HG02885 (cell line): ENCODE data around the gene B4GALNT3.
A peak's percentile ranks its signal among the peaks of the same experiment; 100 is the strongest.

Experiments
- ATAC-seq: cut with Tn5 transposase; IDR thresholded peaks from one replicate; pipeline ENCODE4 v1.9.1; 2021; ENCODE audit warnings: mild to moderate bottlenecking; ENCODE audit not compliant: unreplicated experiment, poor library complexity

Gene B4GALNT3

DNA sequence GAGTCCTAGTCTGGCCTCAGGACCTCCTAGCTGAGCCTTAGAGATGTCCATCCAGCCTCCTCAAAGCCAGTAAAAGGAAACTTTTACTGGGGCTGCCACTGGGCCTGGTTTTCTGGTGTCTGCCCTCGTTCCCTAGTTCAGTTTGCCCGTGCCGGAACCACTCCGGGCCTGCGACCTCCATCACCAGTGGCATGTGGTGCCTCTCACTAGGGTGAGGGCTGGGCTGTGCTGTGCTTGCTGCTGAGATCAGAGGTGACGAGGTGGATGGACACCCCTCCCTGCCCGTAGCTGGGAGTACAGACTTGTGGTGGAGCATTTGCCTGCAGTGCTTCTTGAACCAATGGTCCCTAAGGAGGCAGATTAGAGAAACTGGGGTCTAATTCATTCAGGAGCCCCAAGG is 75.7 kb downstream of the B4GALNT3 start:
- ATAC-seq = no peak

DNA sequence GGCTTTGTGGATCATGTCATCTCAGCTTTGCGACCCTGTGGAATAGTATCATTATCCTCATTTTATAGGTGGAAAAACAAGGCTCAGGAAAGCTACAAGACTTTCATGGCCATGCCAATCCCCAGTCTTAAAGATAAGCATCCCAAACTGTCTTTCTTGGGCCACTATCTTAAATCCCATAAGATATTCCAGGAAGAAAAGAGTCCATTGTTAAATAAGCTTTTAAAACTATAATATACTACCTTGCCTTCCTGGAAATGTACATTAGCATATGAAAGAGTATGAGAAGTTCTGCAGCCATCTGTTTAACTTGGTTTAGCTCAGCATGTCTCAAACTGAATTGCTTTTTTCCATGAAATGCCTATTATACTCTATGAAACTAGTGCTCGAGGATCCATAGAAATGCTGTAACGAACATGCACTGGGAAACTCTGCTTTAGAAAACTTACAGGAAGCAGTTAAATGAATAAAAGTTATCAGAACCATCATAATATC is 77.1 kb downstream of the B4GALNT3 start:
- ATAC-seq = no peak

DNA sequence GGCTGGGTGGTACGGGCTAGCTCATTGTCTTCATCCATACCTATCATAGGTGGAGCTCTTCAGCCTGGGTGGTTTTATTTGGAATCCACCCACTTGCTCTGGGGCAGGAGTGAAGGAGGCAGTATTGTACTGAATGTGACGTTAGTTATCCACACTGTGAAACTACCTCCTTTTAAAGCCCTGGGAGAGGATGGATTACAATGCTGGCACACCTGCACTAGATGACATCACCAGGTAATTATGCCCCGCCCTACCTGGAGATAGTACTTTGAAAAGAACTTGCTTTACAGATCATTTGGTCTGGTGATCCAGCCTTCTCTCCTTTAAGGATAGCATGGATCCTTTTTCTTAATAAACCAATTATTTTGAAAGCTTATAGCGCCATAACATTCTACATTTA is 78.0 kb downstream of the B4GALNT3 start:
- ATAC-seq = no peak

DNA sequence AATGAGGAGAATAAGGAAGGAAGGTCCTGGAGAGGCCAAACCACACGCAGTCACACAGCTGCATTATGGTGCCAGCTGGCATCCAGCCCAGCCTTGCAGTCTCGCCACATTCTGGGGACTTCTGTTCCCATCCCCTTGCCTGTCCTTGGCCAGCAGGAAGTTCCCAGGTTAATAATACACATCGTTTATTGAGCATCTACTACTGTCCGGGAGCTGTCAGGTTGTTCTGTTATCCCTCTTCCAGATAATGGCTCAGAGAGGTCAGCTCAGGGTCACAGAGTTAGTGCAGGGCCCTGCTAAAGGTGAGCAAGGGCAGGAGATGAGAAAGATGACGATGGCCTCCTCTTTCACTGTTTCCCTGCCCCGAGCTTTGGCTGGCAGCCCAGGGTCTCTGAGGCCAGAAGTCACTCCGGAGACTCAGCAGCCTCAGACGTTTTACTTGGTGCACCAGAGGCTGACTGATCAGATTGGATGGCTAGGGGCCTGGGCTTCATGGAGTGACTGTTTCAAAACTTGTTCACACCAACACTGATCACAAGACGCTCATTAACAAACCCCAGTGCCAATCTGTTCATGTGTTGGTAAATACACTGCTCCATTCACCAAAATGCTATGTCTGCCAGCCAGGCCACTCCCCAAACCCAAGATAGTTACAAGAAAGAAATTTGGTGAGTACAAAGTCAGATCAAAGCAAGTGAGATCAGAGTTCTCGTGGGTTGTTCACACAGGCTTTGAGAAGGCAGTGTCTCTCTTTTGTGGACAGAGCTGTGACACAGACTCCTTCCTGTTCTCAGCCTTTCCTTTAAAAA is 79.2 kb downstream of the B4GALNT3 start:
- no peak for ATAC-seq

DNA sequence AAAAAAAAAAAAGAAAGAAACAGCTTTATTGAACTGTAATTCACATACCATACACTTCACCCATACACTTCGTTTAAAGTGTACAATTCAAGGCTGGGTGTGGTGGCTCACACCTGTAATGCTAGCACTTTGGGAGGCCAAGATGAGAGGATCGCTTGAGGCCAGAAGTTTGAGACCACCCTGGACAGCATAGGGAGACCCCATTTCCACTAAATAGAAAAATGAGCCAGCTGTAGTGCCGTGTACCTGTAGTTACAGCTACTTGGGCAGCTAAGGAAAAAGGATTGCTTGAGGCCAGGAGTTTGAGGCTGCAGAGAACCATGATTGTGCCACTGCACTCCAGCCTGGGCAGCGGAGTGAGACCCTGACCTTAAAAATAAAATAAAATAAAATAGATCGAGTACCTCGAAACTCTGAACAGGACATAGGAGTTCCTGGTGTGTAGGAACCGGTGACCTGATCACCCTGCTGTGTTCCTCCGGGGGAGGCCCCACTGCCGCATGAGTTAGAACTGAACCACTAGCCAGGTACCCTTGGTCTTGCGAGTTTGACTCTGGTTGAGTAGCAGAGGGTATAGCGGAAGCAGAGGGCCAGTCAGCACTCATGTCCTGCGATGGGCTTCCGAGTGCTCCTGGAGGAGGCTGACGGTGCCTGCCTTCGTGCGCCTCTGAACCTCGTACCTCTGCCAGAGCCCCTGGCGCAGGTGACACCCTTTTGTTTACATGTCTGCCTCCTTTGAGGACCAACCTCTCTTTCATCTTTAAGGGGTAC is 80.0 kb downstream of the B4GALNT3 start:
- ATAC-seq = no peak

DNA sequence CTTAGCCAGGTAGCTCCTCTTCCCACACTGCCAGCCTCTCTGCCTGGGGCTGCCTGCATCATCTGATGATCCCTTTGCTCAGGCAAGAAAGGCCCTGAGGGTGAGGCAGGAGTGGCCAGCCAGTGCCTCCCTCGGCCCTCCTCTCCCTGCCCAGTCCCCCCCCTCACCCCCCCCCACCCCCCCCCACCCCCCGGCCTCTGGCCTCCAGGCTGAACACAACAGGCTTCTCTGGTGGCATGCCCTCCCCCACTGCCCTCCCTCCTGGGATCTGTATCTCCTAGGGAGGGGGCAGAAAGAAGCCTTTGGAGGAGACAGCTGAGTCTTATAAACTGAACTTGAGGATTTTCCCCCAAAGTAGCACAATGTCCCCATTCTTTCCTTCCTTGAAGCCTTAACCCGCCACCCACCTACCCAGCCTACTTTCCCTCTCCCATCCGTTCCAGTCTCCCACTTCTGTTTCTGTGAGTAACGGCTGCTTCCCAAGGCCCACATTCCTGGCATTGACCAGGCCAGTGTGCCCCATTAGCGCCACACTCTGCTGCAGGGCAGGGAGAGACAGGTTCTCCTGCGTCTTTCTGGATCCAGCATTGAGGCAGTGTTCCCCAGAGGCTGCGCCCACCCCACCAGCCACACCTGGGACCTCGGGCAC is 82.1 kb downstream of the B4GALNT3 start:
- no peak for ATAC-seq

DNA sequence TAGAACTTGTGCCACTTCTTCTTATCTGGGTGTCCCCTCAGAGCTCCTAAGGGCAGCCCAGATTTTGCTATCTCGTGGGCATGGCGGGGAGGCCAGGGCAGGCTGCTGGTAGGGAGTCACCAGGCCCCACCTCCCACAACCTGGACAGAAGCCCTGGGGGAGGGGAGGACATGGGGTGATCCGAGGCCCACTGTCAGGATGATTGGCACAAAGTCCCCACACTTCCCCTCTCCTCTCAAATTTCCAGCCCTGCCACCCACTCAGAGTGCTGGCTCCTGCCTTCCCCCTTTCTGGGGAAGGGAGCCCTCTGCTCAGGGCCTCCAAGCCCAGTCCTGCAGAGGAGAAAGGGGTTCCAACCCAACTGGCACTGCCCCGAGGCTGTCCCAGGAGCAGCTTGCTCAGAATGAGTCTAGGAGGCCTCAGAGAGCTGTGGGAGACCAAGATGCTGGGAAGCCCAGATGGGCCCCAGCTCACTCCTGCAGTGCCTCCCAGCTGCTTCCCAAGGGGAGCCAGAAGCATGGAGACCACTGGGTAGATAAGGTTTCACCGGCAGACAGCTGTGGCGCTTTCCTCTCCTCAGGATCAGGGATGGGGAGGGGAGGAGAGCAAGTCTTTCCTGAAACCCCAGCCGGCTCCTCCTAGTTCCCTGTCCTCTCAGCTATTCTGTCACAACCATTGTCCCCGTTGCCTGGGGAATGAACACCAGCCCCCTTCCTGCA is 82.8 kb downstream of the B4GALNT3 start:
- no peak for ATAC-seq

DNA sequence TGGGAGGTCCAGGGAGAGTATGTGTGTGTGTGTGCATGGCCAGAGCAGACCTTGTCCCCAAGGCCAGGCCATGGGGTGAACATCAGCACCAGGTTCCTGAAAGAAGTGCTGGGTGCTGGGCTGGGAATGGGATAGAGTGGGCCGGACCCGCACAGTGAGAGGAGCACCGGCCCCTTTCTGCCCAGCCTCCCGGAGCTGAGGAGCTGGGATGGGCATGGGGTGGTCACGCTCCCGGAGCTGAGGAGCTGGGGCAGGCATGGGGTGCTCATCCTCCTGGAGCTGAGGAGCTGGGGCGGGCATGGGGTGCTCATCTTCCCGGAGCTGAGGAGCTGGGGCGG is 83.3 kb downstream of the B4GALNT3 start:
- ATAC-seq = no peak

DNA sequence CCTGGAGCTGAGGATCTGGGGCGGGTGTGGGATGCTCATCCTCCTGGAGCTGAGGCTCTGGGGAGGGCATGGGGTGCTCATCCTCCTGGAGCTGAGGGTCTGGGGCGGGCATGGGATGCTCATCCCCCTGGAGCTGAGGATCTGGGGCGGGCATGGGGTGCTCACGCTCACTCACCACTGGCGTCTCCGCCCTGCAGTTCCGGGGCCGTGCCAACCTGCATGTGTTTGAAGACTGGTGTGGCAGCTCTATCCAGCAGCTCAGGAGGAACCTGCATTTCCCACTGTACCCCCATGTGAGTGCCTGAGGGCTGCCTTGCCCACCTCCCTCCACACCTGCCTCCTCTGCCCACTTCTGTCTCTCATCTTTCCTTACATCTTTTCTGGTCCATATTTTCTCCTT is 84.4 kb downstream of the B4GALNT3 start:
- no peak for ATAC-seq

DNA sequence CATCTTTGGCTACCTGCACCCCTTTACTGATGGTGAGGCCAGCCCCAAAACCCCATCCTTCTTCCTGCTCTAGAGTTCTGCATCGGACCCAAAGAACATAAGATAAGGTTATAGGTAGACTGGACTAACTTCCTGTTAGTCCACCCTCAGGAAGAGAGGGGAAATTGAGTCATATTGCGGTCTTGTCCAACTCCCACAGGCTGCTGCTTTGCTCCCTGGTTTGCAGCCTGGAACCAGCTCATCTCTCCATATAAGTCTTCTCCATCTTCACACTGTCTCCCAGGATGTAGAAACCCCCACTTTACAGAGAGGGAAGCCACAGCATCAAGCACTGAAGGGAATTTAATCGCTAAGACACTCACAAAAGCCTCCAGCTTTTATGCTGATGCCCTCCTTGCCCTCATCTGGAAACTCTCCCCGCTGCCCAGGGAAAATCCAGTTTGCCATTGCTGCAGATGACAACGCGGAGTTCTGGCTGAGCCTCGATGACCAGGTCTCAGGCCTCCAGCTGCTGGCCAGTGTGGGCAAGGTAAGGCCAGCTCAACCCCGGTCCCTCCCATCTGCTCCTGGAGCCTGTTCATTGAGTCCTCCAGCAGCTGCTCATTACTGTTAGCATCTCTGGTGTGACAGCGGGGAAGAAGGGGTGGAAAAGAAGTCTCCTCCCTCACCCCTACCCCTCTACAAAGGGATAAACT is 85.3 kb downstream of the B4GALNT3 start:
- no peak for ATAC-seq

DNA sequence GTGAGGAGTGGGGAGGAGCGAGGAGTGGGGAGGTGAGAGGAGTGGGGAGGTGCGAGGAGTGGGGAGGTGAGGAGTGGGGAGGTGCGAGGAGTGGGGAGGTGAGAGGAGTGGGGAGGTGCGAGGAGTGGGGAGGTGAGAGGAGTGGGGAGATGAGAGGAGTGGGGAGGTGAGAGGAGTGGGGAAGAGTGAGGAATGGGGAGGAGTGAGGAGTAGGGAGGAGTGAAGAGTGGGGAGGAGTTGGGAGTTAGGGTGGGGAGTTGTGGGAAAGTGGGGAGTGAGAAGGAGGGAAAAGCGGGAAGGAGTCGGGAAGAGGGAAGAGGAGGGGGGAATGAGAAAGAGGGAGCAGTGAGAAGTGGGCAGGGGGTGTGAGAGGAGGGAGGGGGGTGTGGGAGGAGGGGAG is 86.1 kb downstream of the B4GALNT3 start:
- ATAC-seq = no peak

DNA sequence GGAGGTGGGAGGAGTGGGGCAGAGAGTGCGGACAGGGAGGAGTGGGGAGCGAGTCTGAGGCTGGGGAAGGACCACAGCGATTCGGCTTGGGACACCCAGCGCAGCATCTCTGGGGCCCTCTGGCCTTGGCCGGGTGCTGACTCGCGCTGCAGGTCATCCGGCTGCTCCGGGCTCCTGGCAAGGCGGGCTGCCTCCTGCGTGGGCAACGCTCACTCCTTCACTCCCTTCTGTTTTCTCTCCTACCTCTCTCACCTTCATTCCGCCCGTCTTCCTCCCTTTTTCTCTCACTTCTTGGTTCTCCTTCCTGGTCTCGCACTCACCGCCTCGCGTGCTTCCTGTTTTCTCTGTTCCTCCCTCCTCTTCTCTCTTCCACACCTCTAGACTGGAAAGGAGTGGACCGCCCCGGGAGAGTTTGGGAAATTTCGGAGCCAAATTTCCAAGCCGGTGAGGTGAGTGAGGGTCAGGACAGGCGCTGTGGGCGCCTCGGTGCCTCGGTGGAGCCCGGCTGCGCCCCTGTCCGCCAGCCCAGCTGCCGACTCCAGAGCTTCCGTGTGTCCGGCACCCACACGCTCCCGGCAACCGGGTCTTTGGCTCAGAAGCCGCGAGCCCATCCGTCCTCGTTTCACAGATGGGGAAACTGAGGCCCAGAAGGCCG is 86.7 kb downstream of the B4GALNT3 start:
- ATAC-seq = no peak

DNA sequence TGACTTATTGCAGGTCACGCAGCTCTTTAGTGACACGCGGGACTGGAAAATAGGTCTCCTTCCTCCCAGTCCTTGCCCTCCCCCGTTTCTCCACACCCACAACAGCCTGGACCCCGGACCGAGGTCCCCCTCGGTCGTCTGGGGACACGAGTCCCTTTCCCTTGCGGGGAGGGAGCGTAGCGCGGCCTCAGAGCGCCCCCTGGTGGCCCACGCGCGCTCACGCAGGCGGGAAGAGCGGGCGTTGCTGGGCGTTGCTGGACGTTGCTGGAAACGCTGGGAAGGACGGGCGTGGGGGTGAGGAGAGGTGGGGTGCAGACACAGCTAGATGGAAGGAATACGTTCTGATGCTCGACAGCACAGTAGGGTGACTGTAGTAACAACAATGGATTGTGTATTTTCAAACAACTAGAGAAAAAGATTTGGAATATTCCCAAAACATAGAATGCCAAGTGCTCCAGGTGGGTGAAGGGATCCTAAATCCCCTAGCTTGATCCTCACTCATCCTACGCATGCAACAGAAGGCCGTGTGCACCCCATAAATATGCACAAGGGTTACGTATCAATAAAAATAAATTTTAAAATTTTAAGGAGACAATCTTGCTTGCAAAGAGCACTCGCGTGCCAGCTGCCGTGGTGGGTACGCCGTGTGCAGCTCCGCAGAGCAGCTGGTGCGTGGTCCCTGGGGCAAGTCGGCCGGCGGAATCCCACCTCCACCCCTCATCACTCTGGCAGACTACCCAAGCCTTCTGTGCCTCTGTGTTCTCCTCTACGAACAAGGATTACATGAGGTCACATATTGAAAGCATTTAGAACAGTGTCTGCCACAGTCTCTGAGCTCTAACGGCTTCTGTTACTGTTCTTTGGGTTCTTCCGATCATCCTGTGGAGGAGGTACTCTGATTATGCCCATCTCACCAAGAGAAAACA is 87.4 kb downstream of the B4GALNT3 start:
- ATAC-seq = peak; percentile 59

DNA sequence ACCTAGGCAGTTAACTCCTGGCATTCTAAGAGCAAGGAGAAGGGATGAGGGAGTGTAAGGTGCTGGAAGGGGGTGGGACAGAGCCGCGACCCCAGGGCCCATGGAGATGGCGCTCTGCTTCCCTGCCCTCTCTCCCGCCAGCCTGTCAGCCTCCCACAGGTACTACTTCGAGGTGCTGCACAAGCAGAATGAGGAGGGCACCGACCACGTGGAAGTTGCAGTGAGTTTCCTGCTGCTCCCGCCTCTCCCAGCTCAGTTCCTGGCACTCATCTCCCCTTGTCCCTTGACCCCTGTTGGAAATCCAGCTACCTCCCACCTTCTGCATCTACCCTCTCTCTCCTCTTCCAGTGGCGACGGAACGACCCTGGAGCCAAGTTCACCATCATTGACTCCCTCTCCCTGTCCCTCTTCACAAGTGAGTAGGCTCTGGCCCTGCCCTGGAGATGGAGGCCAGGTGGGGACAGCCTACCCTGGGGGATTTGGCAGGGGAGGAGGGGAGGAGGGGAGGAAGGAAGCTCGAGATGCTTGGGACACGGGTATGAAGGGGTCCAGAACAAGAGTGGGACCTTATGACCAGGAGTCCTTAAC is 88.2 kb downstream of the B4GALNT3 start:
- no peak for ATAC-seq

DNA sequence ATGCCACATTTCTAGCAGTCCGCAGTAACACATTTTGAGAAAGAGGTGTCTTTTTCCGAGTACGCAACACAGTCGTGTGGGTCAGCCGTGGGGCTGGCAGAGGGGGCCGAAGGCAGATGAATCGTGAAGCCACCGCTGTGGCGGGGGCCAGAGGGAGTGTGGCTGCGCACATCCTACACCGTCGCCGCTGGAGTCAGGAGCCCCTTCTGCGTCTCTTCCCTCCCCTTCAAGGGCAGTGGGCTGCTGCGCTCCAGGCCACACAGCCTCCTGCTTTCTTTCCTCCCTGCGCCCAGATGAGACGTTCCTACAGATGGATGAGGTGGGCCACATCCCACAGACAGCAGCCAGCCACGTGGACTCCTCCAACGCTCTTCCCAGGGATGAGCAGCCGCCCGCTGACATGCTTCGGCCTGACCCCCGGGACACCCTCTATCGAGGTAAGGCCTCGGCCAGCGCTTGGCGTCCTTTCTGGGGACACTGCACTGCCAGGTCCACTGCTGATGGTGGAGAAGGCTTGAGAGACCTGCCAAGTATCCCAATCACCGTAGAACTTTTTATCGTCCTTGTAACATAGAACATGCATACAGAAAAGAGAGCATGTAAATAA is 89.8 kb downstream of the B4GALNT3 start:
- ATAC-seq = no peak

DNA sequence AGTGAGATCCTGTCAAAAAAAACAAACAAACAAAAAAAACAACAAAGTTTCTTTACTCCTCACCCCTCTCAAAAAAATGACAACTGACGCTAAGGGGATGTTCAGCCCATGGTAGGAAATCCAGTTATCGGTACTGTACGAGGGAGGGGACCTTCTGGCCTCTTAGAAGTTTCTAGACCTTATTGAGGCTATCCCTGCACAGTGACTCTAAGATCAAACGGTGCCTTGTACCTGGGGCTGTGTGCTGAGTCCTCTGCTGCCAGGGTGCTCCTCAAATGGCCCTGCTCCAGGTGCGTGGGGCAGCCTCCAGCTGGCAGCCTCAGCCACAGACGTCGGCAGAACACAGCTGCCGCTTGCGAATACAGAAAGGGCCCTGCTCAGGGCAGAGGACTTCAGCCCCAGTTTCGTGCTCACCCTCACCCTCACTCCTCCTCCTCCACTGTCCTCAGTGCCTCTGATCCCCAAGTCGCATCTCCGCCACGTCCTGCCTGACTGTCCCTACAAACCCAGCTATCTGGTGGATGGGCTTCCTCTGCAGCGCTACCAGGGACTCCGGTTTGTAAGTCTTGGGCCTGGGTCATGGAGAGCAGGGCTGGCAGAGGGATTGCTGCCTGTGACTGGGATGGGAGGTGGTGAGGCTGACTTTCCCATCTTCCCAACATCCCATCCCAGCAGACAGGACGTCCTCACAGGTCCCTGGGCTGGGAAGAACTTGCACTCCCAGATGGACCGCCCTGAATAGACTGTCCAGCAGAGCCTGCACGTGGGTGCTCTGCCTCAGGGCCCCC is 90.9 kb downstream of the B4GALNT3 start:
- no peak for ATAC-seq

DNA sequence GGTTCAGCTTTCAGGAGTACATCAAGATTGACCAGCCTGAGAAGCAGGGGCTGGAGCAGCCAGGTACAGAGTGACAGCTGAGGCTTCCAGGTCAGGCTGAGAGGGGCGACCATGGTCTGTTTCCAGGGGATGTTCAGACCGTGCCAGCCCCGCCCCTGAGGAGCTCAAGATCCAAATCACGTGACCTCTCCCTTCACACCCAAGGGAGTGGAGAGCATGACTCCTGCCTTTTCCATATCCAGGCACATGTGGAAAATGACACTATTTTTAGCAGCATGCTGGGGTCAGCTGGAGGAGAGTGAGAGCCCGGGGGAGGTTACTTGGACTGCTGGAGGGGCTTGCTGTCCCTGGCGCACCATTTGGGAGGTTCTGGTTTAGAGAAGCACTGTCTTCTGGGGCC is 92.7 kb downstream of the B4GALNT3 start:
- ATAC-seq = no peak
